ENCODE results near the gene ADGRD1. TPM values are rescaled to one million over a fixed set of nuclear protein-coding genes. Genes with fewer than 3 reads are reported as not detected.

The ADGRD1 gene
- polyA plus RNA-seq, 1 of the 3 experiments (the other 2 are of a cell fraction) = not detected

DNA sequence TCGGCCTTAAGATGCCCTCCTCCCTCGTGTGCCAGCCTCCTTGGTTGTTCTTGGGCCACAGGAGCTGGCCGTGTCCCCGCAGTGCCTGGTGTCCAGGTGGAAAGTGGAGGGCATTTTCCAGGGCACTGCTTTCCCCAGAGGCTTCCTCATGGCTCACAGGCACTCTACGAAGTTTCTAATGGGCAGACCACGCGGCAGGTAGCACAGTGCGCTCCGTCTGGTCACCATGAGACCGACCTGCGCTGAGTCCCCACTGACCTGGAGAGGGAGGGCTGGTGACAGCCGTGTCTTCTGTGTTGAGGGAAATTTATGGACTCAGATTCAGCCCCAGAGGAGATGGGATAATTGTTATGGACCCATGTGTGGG is 186.3 kb downstream of the ADGRD1 start:
- ChIA-PET CTCF (no interaction called here), POLR2A (no interaction called here)
- no peak for TF ChIP-seq JUND (IDR thresholded peaks at IDR 0.05)
- TF ChIP-seq, protein P1, sequence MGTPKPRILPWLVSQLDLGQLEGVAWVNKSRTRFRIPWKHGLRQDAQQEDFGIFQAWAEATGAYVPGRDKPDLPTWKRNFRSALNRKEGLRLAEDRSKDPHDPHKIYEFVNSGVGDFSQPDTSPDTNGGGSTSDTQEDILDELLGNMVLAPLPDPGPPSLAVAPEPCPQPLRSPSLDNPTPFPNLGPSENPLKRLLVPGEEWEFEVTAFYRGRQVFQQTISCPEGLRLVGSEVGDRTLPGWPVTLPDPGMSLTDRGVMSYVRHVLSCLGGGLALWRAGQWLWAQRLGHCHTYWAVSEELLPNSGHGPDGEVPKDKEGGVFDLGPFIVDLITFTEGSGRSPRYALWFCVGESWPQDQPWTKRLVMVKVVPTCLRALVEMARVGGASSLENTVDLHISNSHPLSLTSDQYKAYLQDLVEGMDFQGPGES (IDR thresholded peaks at IDR 0.05; ENCODE audit: low read depth, low read length) = no peak
- peaks cover 0 to 16% of the 10 kb centered on the region in 2 experiments; a peak in 1 of 4 replicates for H3K4me1 ChIP-seq (ENCODE audit: control insufficient read depth in 1 of 2, insufficient read depth in 2 of 2, low read depth in 1 of 2, low read length in 1 of 2)
- H3K9ac ChIP-seq = no peak overlapping the region
- DNase-seq = no peak
- H3K27ac ChIP-seq (ENCODE audit: low read depth in 2 of 2, low read length in 1 of 2) = no peak overlapping the region
- no peaks in the 10 kb centered on the region for H3K79me2 ChIP-seq (ENCODE audit: insufficient read depth)
- H3K9me3 ChIP-seq = no peaks in the 10 kb centered on the region
- no peak overlapping the region for H3K4me2 ChIP-seq
- 60% methylated on average over 11 of the region's 12 CpGs for WGBS (ENCODE audit: low lambda C conversion rate)
- no peaks in the 10 kb centered on the region for H3K27me3 ChIP-seq (ENCODE audit: insufficient read depth)
- no peaks in the 10 kb centered on the region for H3K9me2 ChIP-seq
- H3F3A ChIP-seq (replicated peaks; ENCODE audit: insufficient read depth) = no peaks in the 10 kb centered on the region
- H4K20me1 ChIP-seq (ENCODE audit: insufficient read depth) = no peaks in the 10 kb centered on the region
- no peak overlapping the region for H2AFZ ChIP-seq (ENCODE audit: low read depth)
- H3K36me3 ChIP-seq (replicated peaks in 1 of 2; ENCODE audit: control insufficient read depth in 1 of 2, insufficient read depth in 2 of 2, low read length in 1 of 2) = no peaks in the 10 kb centered on the region
- no peak overlapping the region for H3K4me3 ChIP-seq (ENCODE audit: low read depth in 2 of 2, low read length in 1 of 2)

DNA sequence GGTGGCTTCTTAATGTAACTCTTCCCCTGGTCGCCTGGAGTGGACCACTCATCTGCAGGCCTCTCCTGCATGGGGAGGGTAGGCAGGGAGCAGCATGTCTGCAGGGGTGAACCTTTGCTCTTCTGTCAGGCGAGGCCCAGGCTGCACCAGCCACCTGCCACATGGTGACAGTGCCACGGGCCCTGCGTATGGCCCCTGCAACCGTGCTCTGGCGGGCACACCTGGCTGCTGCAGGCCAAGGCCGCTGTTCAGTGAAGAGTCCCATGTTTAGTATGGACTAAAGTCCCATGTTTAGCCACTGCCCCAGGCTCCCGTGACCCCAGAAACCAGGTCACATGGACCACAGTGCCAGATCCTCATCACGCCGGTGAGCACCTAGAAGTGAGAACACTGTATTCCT is 187.0 kb downstream of the ADGRD1 start:
- no peaks in the 10 kb centered on the region for H3K9me2 ChIP-seq
- no peak for DNase-seq
- no peak for TF ChIP-seq RXRA (IDR thresholded peaks at IDR 0.05; ENCODE audit: borderline replicate concordance, low read depth)
- no peak for TF ChIP-seq EZH2phosphoT487 (IDR thresholded peaks at IDR 0.05; ENCODE audit: borderline replicate concordance, low read depth)
- no peak for TF ChIP-seq SMC3 (IDR thresholded peaks at IDR 0.05; ENCODE audit: low read depth, low read length)
- no peak for TF ChIP-seq SIN3A (IDR thresholded peaks at IDR 0.05; ENCODE audit: borderline replicate concordance, low read depth, low read length)
- TF ChIP-seq TCF12 (IDR thresholded peaks at IDR 0.05) = no peak
- no peak for TF ChIP-seq RFX5 (IDR thresholded peaks at IDR 0.05; ENCODE audit: low read length)
- TF ChIP-seq, protein P2, sequence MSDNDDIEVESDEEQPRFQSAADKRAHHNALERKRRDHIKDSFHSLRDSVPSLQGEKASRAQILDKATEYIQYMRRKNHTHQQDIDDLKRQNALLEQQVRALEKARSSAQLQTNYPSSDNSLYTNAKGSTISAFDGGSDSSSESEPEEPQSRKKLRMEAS (IDR thresholded peaks at IDR 0.05; ENCODE audit: low read depth) = no peak
- TF ChIP-seq, protein P1 (IDR thresholded peaks at IDR 0.05; ENCODE audit: low read depth, low read length) = no peak
- no peak for TF ChIP-seq FOSL2 (IDR thresholded peaks at IDR 0.05; ENCODE audit: borderline replicate concordance, low read depth)
- no peak for TF ChIP-seq MEF2A (IDR thresholded peaks at IDR 0.05; ENCODE audit: borderline replicate concordance, low read depth)
- TF ChIP-seq POLR2AphosphoS5 (IDR thresholded peaks at IDR 0.05; ENCODE audit: low read depth, low read length) = no peak
- TF ChIP-seq, protein P3, sequence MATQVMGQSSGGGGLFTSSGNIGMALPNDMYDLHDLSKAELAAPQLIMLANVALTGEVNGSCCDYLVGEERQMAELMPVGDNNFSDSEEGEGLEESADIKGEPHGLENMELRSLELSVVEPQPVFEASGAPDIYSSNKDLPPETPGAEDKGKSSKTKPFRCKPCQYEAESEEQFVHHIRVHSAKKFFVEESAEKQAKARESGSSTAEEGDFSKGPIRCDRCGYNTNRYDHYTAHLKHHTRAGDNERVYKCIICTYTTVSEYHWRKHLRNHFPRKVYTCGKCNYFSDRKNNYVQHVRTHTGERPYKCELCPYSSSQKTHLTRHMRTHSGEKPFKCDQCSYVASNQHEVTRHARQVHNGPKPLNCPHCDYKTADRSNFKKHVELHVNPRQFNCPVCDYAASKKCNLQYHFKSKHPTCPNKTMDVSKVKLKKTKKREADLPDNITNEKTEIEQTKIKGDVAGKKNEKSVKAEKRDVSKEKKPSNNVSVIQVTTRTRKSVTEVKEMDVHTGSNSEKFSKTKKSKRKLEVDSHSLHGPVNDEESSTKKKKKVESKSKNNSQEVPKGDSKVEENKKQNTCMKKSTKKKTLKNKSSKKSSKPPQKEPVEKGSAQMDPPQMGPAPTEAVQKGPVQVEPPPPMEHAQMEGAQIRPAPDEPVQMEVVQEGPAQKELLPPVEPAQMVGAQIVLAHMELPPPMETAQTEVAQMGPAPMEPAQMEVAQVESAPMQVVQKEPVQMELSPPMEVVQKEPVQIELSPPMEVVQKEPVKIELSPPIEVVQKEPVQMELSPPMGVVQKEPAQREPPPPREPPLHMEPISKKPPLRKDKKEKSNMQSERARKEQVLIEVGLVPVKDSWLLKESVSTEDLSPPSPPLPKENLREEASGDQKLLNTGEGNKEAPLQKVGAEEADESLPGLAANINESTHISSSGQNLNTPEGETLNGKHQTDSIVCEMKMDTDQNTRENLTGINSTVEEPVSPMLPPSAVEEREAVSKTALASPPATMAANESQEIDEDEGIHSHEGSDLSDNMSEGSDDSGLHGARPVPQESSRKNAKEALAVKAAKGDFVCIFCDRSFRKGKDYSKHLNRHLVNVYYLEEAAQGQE (IDR thresholded peaks at IDR 0.05; ENCODE audit: low read depth, low read length) = no peak
- TF ChIP-seq, protein P4, sequence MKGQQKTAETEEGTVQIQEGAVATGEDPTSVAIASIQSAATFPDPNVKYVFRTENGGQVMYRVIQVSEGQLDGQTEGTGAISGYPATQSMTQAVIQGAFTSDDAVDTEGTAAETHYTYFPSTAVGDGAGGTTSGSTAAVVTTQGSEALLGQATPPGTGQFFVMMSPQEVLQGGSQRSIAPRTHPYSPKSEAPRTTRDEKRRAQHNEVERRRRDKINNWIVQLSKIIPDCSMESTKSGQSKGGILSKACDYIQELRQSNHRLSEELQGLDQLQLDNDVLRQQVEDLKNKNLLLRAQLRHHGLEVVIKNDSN (IDR thresholded peaks at IDR 0.05; ENCODE audit: borderline replicate concordance, low read depth) = no peak
- TF ChIP-seq MXI1 (IDR thresholded peaks at IDR 0.05; ENCODE audit: low read depth, low read length) = no peak
- TF ChIP-seq TEAD4 (IDR thresholded peaks at IDR 0.05; ENCODE audit: borderline replicate concordance, insufficient read depth) = no peak
- TF ChIP-seq FOXJ3 (CRISPR knock-in tag; IDR thresholded peaks at IDR 0.05) = no peak
- TF ChIP-seq JUND (IDR thresholded peaks at IDR 0.05) = no peak
- TF ChIP-seq, protein P5, sequence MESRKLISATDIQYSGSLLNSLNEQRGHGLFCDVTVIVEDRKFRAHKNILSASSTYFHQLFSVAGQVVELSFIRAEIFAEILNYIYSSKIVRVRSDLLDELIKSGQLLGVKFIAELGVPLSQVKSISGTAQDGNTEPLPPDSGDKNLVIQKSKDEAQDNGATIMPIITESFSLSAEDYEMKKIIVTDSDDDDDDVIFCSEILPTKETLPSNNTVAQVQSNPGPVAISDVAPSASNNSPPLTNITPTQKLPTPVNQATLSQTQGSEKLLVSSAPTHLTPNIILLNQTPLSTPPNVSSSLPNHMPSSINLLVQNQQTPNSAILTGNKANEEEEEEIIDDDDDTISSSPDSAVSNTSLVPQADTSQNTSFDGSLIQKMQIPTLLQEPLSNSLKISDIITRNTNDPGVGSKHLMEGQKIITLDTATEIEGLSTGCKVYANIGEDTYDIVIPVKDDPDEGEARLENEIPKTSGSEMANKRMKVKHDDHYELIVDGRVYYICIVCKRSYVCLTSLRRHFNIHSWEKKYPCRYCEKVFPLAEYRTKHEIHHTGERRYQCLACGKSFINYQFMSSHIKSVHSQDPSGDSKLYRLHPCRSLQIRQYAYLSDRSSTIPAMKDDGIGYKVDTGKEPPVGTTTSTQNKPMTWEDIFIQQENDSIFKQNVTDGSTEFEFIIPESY (IDR thresholded peaks at IDR 0.05; ENCODE audit: borderline replicate concordance, low read depth) = no peak
- H3F3A ChIP-seq (replicated peaks; ENCODE audit: insufficient read depth) = no peaks in the 10 kb centered on the region
- WGBS (ENCODE audit: low lambda C conversion rate) = 43% methylated on average over 5 of the region's 10 CpGs
- no peaks in the 10 kb centered on the region for H3K9me3 ChIP-seq
- H4K20me1 ChIP-seq (ENCODE audit: insufficient read depth) = no peaks in the 10 kb centered on the region
- no peaks in the 10 kb centered on the region for H3K36me3 ChIP-seq (replicated peaks in 1 of 2; ENCODE audit: control insufficient read depth in 1 of 2, insufficient read depth in 2 of 2, low read length in 1 of 2)
- no peak overlapping the region for H2AFZ ChIP-seq (ENCODE audit: low read depth)
- H3K4me1 ChIP-seq (ENCODE audit: control insufficient read depth in 1 of 2, insufficient read depth in 2 of 2, low read depth in 1 of 2, low read length in 1 of 2) = peaks cover 0 to 16% of the 10 kb centered on the region in 2 experiments; a peak in 1 of 4 replicates
- POLR2A ChIA-PET = no interaction called here
- H3K4me3 ChIP-seq (ENCODE audit: low read depth in 2 of 2, low read length in 1 of 2) = no peak overlapping the region
- no peak overlapping the region for H3K27ac ChIP-seq (ENCODE audit: low read depth in 2 of 2, low read length in 1 of 2)
- CTCF ChIA-PET = no interaction called here
- no peaks in the 10 kb centered on the region for H3K27me3 ChIP-seq (ENCODE audit: insufficient read depth)
- no peaks in the 10 kb centered on the region for H3K79me2 ChIP-seq (ENCODE audit: insufficient read depth)
- H3K4me2 ChIP-seq = no peak overlapping the region
- H3K9ac ChIP-seq = no peak overlapping the region

Data from SK-N-SH (cell line).